ENCODE data around the gene FGF18. TPM values are rescaled to one million over a fixed set of nuclear protein-coding genes. Genes with fewer than 3 reads are reported as not detected.

The FGF18 gene
- total and polyA plus RNA-seq, 9 of the 15 experiments (the other 6 are each of a cell fraction or from before 2014, with no cell fraction given) = 0.05 to 0.18 (median 0.11) TPM; not detected in 6

- TF ChIP-seq, protein P1, sequence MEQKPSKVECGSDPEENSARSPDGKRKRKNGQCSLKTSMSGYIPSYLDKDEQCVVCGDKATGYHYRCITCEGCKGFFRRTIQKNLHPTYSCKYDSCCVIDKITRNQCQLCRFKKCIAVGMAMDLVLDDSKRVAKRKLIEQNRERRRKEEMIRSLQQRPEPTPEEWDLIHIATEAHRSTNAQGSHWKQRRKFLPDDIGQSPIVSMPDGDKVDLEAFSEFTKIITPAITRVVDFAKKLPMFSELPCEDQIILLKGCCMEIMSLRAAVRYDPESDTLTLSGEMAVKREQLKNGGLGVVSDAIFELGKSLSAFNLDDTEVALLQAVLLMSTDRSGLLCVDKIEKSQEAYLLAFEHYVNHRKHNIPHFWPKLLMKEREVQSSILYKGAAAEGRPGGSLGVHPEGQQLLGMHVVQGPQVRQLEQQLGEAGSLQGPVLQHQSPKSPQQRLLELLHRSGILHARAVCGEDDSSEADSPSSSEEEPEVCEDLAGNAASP (IDR thresholded peaks at IDR 0.05) = no peak
- TF ChIP-seq RB1 (IDR thresholded peaks at IDR 0.05; ENCODE audit: low read depth) = peak; percentile 28; the same call in 1 of the 2 replicates
- no peak for TF ChIP-seq ETV6 (IDR thresholded peaks at IDR 0.05; ENCODE audit: borderline replicate concordance in 1 of 2, low read depth in 2 of 2, low read length in 1 of 2)
- TF ChIP-seq ETV6 (CRISPR knock-in tag; IDR thresholded peaks at IDR 0.05; ENCODE audit: borderline replicate concordance) = no peak
- peak; percentile 96 for TF ChIP-seq TAF9B (IDR thresholded peaks at IDR 0.05; ENCODE audit: partially characterized antibody)
- no peak for TF ChIP-seq ZNF699 (CRISPR knock-in tag; IDR thresholded peaks at IDR 0.05; ENCODE audit: insufficient replicate concordance)
- peak in 1 of 2 experiments; percentile 51; a peak in 1 of 4 replicates for TF ChIP-seq TEAD1 (CRISPR knock-in tag; IDR thresholded peaks at IDR 0.05)
- TF ChIP-seq, protein P2, sequence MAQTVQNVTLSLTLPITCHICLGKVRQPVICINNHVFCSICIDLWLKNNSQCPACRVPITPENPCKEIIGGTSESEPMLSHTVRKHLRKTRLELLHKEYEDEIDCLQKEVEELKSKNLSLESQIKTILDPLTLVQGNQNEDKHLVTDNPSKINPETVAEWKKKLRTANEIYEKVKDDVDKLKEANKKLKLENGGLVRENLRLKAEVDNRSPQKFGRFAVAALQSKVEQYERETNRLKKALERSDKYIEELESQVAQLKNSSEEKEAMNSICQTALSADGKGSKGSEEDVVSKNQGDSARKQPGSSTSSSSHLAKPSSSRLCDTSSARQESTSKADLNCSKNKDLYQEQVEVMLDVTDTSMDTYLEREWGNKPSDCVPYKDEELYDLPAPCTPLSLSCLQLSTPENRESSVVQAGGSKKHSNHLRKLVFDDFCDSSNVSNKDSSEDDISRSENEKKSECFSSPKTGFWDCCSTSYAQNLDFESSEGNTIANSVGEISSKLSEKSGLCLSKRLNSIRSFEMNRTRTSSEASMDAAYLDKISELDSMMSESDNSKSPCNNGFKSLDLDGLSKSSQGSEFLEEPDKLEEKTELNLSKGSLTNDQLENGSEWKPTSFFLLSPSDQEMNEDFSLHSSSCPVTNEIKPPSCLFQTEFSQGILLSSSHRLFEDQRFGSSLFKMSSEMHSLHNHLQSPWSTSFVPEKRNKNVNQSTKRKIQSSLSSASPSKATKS (CRISPR knock-in tag; IDR thresholded peaks at IDR 0.05) = no peak
- no peak for TF ChIP-seq TFAM (CRISPR knock-in tag; conservative IDR thresholded peaks at IDR 0.05)
- TF ChIP-seq ZSCAN29 (IDR thresholded peaks at IDR 0.05) = no peak
- TF ChIP-seq ZNF146 (CRISPR knock-in tag; IDR thresholded peaks at IDR 0.05; ENCODE audit: unreplicated experiment) = no peak
- peak; percentile 42; the same call in 1 of the 2 replicates for TF ChIP-seq PHF8 (IDR thresholded peaks at IDR 0.05; ENCODE audit: borderline replicate concordance, low read length)
- TF ChIP-seq ZKSCAN1 (IDR thresholded peaks at IDR 0.05; ENCODE audit: low read depth, low read length) = peak; percentile 46; the same call in 1 of the 2 replicates
- TF ChIP-seq HSF4 (CRISPR knock-in tag; IDR thresholded peaks at IDR 0.05; ENCODE audit: borderline replicate concordance) = no peak
- TF ChIP-seq, protein P3, sequence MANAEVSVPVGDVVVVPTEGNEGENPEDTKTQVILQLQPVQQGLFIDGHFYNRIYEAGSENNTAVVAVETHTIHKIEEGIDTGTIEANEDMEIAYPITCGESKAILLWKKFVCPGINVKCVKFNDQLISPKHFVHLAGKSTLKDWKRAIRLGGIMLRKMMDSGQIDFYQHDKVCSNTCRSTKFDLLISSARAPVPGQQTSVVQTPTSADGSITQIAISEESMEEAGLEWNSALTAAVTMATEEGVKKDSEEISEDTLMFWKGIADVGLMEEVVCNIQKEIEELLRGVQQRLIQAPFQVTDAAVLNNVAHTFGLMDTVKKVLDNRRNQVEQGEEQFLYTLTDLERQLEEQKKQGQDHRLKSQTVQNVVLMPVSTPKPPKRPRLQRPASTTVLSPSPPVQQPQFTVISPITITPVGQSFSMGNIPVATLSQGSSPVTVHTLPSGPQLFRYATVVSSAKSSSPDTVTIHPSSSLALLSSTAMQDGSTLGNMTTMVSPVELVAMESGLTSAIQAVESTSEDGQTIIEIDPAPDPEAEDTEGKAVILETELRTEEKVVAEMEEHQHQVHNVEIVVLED (CRISPR knock-in tag; IDR thresholded peaks at IDR 0.05) = no peak
- no peak for TF ChIP-seq SAFB (IDR thresholded peaks at IDR 0.05; ENCODE audit: borderline replicate concordance, low read depth, low read length)
- peak; percentile 48; the same call in 1 of the 2 replicates for TF ChIP-seq ZNF766 (CRISPR knock-in tag; conservative IDR thresholded peaks at IDR 0.05)
- TF ChIP-seq RBBP5 (IDR thresholded peaks at IDR 0.05; ENCODE audit: borderline replicate concordance, insufficient read depth, low read length, poor library complexity, severe bottlenecking) = peak; percentile 47
- TF ChIP-seq, protein P4, sequence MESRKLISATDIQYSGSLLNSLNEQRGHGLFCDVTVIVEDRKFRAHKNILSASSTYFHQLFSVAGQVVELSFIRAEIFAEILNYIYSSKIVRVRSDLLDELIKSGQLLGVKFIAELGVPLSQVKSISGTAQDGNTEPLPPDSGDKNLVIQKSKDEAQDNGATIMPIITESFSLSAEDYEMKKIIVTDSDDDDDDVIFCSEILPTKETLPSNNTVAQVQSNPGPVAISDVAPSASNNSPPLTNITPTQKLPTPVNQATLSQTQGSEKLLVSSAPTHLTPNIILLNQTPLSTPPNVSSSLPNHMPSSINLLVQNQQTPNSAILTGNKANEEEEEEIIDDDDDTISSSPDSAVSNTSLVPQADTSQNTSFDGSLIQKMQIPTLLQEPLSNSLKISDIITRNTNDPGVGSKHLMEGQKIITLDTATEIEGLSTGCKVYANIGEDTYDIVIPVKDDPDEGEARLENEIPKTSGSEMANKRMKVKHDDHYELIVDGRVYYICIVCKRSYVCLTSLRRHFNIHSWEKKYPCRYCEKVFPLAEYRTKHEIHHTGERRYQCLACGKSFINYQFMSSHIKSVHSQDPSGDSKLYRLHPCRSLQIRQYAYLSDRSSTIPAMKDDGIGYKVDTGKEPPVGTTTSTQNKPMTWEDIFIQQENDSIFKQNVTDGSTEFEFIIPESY (CRISPR knock-in tag; IDR thresholded peaks at IDR 0.05) = peak; percentile 62; the same call in 1 of the 2 replicates
- TF ChIP-seq ZNF561 (CRISPR knock-in tag; conservative IDR thresholded peaks at IDR 0.05) = no peak
- no peak; the same call in 1 of the 2 replicates for TF ChIP-seq NCOR1 (IDR thresholded peaks at IDR 0.05)
Observed at GRCh38 chr5:171494452-171495121, 75.1 kb downstream of the FGF18 start (continued).
